Mucosa of descending colon (tissue), 3 donors: ENCODE results near the gene IGHMBP2. TPM values are rescaled to one million over a fixed set of nuclear protein-coding genes. Genes with fewer than 3 reads are reported as not detected.

Source experiments
- ATAC-seq: fragments of 200-7000 bp; cut with Tn5 transposase; one replicate; pipeline ENCODE4 v1.9.1; 2020; ENCODE audit warnings: mild to moderate bottlenecking, moderate library complexity
- DNase-seq, 3 donors: peaks; one replicate each; pipeline ENCODE4 v3.0.0-alpha.2; 2020
- H3K36me3 ChIP-seq: fragments of 200-600 bp; one replicate; pipeline ENCODE4 v1.8.0; 2021; ENCODE audit warnings: low read depth, mild to moderate bottlenecking
- H3K4me1 ChIP-seq: fragments of 200-600 bp; one replicate; pipeline ENCODE4 v1.8.0; 2021; ENCODE audit warnings: low read depth, mild to moderate bottlenecking
- H3K4me3 ChIP-seq: fragments of 200-600 bp; one replicate; pipeline ENCODE4 v1.8.0; 2021; ENCODE audit warnings: mild to moderate bottlenecking
- H3K9me3 ChIP-seq: fragments of 200-600 bp; one replicate; pipeline ENCODE4 v1.8.0; 2021; ENCODE audit warnings: mild to moderate bottlenecking
- intact Hi-C, 2 donors: fragments of 100-400 bp; cut with DNase I in 1 of 2; cut with micrococcal nuclease in 1 of 2; formaldehyde crosslinking; loops; one replicate each; pipeline versions ENCODE4 v1.11.0 to v1.11.1; 2022; cut with DNase I, micrococcal nuclease
- total RNA-seq, 3 donors: library from RNA; stranded (reverse); fragmentation: NEBNext Ultra II Directional in 2 of 3; extraction: Animal tissue kit (Norgen Biotek cat#: 25700) in 2 of 3; gene quantifications; one replicate each; pipeline versions ENCODE4 v1.2.1 to v1.2.4, GENCODE V29; 2021 to 2023
- TF ChIP-seq, protein P1 (sequence below): fragments of 200-600 bp; IDR thresholded peaks from one replicate; pipeline ENCODE4 v1.8.0; 2022; ENCODE audit warnings: antibody characterized with exemption, mild to moderate bottlenecking
- donor health status: DM: no; HTN: no; CAD: no; lungs with moderate emphysema.
- donor health status: DM: no; HTN: no; CAD: no.
- donor health status: DM: no; HTN: yes; CAD: no.

The IGHMBP2 gene
- total RNA-seq, 3 donors from 2014 or later, result 19.7 to 44.7 (median 25.8) TPM

DNA sequence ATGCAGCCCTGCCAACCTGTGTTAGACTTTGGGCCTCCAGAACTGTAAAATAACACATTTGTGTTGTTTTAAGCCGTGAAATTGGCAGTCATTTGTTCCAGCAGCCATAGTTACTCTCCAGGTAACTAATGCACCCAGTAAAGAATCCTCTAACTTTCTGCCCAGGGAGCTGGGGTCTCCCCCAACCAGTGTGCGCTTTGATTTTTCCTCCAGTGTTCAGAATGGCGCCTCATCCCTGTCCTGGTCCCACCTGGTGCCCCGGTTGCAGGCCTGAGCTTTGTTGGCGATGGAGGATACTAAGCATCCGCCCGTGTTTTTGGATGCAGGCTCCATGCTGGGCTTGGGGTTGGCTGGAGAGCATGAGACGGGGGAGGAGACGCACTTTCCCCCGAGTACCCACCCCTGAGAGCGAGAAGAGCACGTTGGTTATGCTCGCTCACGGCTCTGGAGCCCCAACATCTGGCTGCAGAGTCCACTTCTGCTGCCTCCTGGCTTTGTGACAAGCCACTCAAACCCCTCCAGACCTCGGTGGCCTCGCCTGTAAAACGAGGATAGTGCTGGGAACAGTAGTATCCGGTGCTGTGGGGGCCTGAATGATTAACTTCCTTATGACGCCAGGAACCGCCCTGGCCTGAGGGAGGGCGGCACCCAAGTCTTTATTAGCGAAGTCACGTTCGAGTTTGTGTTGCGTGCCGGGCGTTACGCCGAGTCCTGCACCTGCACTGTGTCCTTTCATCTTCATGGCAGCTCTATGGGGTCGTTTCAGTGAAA, 51.3 kb downstream of the IGHMBP2 start:
- peaks cover 11% of the 10 kb centered on the region for H3K4me1 ChIP-seq
- ATAC-seq (peak; percentile 95), DNase-seq (peak; percentile 78 to 80 (median 79))
- TF ChIP-seq, protein P1, sequence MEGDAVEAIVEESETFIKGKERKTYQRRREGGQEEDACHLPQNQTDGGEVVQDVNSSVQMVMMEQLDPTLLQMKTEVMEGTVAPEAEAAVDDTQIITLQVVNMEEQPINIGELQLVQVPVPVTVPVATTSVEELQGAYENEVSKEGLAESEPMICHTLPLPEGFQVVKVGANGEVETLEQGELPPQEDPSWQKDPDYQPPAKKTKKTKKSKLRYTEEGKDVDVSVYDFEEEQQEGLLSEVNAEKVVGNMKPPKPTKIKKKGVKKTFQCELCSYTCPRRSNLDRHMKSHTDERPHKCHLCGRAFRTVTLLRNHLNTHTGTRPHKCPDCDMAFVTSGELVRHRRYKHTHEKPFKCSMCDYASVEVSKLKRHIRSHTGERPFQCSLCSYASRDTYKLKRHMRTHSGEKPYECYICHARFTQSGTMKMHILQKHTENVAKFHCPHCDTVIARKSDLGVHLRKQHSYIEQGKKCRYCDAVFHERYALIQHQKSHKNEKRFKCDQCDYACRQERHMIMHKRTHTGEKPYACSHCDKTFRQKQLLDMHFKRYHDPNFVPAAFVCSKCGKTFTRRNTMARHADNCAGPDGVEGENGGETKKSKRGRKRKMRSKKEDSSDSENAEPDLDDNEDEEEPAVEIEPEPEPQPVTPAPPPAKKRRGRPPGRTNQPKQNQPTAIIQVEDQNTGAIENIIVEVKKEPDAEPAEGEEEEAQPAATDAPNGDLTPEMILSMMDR, result no peak
- intact Hi-C loops, result no loop called here
- no peak overlapping the region for H3K4me3 ChIP-seq
- no peaks in the 10 kb centered on the region for H3K9me3 ChIP-seq
- H3K36me3 ChIP-seq, result no peaks in the 10 kb centered on the region

DNA sequence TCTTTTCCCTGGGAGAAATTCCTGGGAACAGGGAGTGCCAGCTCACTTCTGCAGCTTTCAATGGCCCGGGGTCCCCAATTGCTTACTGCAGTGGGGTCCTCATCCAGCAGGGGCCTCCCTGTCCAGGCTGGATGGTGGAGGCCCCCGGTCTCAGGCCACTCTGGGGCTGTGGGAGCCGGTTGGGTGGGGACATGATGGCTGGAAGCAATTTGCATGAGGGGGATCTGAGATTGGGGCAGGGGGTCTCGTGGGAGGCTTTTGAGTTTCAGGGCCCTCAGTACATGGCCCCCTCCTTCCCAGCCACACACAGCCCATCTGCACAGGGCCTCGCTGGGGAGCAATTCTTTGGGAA, 51.9 kb downstream of the IGHMBP2 start:
- DNase-seq, result no peak
- H3K9me3 ChIP-seq, result no peaks in the 10 kb centered on the region
- intact Hi-C loops, result no loop called here
- H3K4me1 ChIP-seq, result peaks cover 11% of the 10 kb centered on the region
- no peaks in the 10 kb centered on the region for H3K36me3 ChIP-seq
- H3K4me3 ChIP-seq, result no peak overlapping the region
- TF ChIP-seq, protein P1, result no peak
- peak; percentile 4 for ATAC-seq

DNA sequence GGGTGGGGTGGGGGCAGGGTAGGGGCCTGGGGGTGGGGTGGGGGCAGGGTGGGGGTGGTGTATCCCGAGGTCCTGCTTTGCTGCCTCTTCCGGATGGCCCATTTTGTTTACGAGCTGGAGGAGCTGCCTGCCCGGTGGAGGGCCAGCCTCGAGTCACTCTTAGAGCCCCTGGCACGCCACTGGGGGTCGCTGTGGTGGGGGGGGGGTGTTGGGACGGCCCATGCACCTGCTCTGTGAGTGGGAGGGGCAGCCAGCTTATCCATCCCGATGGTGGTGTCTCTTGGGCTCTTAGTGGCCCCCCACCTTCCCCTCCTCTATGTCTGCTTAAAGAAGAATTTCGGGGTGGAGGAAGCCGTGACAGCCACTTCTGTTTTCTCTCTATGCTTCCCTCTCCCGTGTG, 52.5 kb downstream of the IGHMBP2 start:
- H3K36me3 ChIP-seq, result no peaks in the 10 kb centered on the region
- H3K4me1 ChIP-seq, result peaks cover 11% of the 10 kb centered on the region
- DNase-seq (peak in 1 of 3 donors; percentile 46), ATAC-seq (peak; percentile 47)
- H3K4me3 ChIP-seq, result no peak overlapping the region
- H3K9me3 ChIP-seq, result no peaks in the 10 kb centered on the region
- TF ChIP-seq, protein P1, result no peak
- intact Hi-C loops, result no loop called here

DNA sequence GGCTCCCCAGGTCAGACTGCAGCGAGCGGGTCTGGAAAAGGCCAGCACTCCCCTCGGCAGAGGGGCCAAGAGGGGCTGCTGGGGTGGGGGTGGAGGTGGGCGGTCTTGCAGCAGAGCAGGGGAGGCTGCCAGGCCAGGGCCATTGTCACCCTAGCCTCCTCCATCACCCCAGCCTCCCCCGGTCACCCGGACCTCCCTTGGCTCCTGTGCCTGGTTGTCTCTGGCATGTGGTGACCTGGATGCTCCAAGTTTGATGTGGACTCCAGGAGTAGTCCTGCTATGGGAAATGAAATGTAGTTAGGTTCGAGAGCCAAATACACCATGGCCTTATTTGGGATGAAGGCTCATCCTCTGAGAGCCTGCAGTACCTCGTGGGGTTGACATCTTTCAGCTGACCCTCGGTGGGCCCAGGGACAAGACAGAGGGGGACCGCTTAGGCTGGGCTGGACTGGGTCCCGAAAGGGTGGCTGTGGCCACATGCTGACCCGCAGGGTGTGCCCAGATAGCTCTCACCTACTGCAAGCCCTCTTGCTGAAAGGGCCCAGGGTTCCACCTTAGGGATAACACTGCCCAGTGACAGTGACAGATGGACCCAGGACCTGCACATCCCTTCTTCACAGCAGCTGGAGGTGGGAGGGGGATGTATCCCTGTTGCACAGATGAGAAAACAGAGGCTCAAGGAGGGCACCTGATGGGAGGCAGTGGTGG, 53.0 kb downstream of the IGHMBP2 start:
- TF ChIP-seq, protein P1, result no peak
- DNase-seq (no peak), ATAC-seq (no peak)
- H3K4me1 ChIP-seq, result peaks cover 11% of the 10 kb centered on the region
- H3K9me3 ChIP-seq, result no peaks in the 10 kb centered on the region
- no peaks in the 10 kb centered on the region for H3K36me3 ChIP-seq
- no peak overlapping the region for H3K4me3 ChIP-seq
- intact Hi-C loops, result no loop called here

DNA sequence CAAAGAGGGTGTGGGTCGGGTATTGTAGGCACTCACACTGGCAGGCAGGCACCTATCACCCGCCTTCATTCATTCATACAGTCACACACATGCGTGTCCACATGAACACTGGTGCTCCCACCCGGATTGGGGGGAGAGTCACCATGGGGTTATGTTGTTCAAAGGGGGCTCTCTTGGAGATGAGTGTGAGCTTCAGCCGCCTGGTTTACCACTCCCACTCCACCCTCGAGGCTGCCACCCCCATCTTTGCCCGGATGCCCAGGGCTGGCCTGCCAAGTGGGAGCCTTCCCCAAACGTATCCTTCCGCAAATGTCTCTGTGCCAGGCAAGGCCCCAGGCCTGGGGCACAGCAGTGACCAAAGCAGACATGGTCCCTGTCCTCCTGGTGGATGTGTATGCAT, 54.5 kb downstream of the IGHMBP2 start:
- no peak for DNase-seq
- H3K9me3 ChIP-seq, result no peaks in the 10 kb centered on the region
- H3K36me3 ChIP-seq, result no peaks in the 10 kb centered on the region
- ATAC-seq, result no peak
- H3K4me3 ChIP-seq, result no peak overlapping the region
- TF ChIP-seq, protein P1, result no peak
- intact Hi-C loops, result no loop called here
- peaks cover 11% of the 10 kb centered on the region for H3K4me1 ChIP-seq
